ENCODE results near the gene C12orf50.

- TF ChIP-seq, protein P1, sequence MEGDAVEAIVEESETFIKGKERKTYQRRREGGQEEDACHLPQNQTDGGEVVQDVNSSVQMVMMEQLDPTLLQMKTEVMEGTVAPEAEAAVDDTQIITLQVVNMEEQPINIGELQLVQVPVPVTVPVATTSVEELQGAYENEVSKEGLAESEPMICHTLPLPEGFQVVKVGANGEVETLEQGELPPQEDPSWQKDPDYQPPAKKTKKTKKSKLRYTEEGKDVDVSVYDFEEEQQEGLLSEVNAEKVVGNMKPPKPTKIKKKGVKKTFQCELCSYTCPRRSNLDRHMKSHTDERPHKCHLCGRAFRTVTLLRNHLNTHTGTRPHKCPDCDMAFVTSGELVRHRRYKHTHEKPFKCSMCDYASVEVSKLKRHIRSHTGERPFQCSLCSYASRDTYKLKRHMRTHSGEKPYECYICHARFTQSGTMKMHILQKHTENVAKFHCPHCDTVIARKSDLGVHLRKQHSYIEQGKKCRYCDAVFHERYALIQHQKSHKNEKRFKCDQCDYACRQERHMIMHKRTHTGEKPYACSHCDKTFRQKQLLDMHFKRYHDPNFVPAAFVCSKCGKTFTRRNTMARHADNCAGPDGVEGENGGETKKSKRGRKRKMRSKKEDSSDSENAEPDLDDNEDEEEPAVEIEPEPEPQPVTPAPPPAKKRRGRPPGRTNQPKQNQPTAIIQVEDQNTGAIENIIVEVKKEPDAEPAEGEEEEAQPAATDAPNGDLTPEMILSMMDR (IDR thresholded peaks at IDR 0.05): no peak
- peak; percentile 83 for TF ChIP-seq POLR2A (IDR thresholded peaks at IDR 0.05)
These were observed 6.2 kb upstream of the C12orf50 start for GRCh38 chr12:88035271-88035906.
